ENCODE results near the gene DLL3. TPM values are rescaled to one million over a fixed set of nuclear protein-coding genes. Genes with fewer than 3 reads are reported as not detected.
A peak's percentile ranks its signal among the peaks of the same experiment; 100 is the strongest.

The DLL3 gene
- total and polyA plus RNA-seq, 9 of the 15 experiments (the other 6 are each of a cell fraction or from before 2014, with no cell fraction given), result 0.80 to 6.3 (median 1.2) TPM

DNA sequence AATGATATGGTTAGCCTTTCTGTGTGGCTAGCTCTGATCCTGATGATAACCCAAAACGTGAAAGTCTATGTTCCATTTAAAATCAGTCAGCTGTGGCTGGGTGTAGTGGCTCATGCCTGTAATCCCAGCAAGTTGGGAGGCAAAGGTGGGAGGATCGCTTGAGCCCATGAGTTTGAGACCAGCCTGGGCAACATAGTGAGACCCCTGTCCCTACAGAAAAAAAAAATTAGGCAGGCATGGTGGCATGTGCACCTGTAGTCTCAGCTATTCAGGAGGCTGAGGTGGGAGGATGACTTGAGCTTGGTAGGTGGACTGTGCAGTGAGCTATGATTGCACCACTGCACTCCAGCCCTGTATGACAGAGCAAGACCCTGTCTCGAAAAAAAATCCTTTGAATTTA, 35.0 kb downstream of the DLL3 start:
- Histone ChIP-seq H2AFZ (ENCODE audit: low read depth, low read length) (no peak overlapping the region), H3K4me3 (no peak overlapping the region), H3K9ac (ENCODE audit: insufficient read depth in 1 of 2, low read depth in 2 of 2, low read length in 2 of 2) (no peak overlapping the region), H3K9me1 (ENCODE audit: control insufficient read depth, insufficient read depth, low read length) (no peaks in the 10 kb centered on the region), H3K4me2 (ENCODE audit: insufficient read depth, low read length) (no peak overlapping the region), H3K27ac (ENCODE audit: extremely low read depth, low read depth, low read length) (no peak overlapping the region), H3K27me3 (ENCODE audit: control insufficient read depth in 2 of 2, insufficient read depth in 2 of 2, low read length in 2 of 2) (no peaks in the 10 kb centered on the region), H4K20me1 (replicated peaks; ENCODE audit: control insufficient read depth, insufficient read depth, low read length) (no peaks in the 10 kb centered on the region), H3K4me1 (replicated peaks in 1 of 2; ENCODE audit: control insufficient read depth in 2 of 2, insufficient read depth in 2 of 2, low read length in 2 of 2) (peaks cover 3 to 6% of the 10 kb centered on the region in 2 experiments; a peak in 2 of 5 replicates), H3K36me3 (ENCODE audit: control insufficient read depth, insufficient read depth, low read length) (0 out of 3 replicates have a peak, but pooled peaks cover 2% of the 10 kb centered on the region), H3K79me2 (ENCODE audit: control insufficient read depth, insufficient read depth, low read length) (peaks cover 23% of the 10 kb centered on the region), H3K9me3 (replicated peaks; ENCODE audit: control insufficient read depth, insufficient read depth, low read depth, low read length) (no peaks in the 10 kb centered on the region)
- in situ Hi-C loops (cut with MboI) (no loop called here), intact Hi-C loops (cut with micrococcal nuclease) (loop anchor here (2.0 kb wide), 1 partner anchor 59 kb away; no protein-coding TSS in a partner anchor)
- TF ChIP-seq HCFC1 (IDR thresholded peaks at IDR 0.05; ENCODE audit: low read depth, low read length) (no peak), RBM14 (IDR thresholded peaks at IDR 0.05; ENCODE audit: borderline replicate concordance, insufficient read depth, low read depth, low read length) (no peak), SMAD1 (IDR thresholded peaks at IDR 0.05; ENCODE audit: low read depth, low read length, partially characterized antibody) (no peak)
- no peak for FAIRE-seq
- no TSS peak for BruUV-seq (replicated peaks)
- DNase-seq (ENCODE audit: extremely low read depth in 1 of 4, low spot score in 3 of 4), result no peak
- WGBS (ENCODE audit: insufficient coverage, low coverage, missing lambda C conversion rate), result 12% methylated on average over 3 of the region's 3 CpGs
- ChIA-PET POLR2A (interaction anchor here (1.0 to 1.9 kb wide), 4 partner anchors 88 to 218 kb away, joined by 3 to 13 read pairs (median 6); partner anchors contain the start of genes RPS16 and SUPT5H), CTCF (ENCODE audit: low intra/inter-chr PET ratio) (interaction anchor here (2.1 kb wide), 1 partner anchor 36 kb away, joined by 11 read pairs; no protein-coding TSS in a partner anchor)
- ATAC-seq, result no peak

DNA sequence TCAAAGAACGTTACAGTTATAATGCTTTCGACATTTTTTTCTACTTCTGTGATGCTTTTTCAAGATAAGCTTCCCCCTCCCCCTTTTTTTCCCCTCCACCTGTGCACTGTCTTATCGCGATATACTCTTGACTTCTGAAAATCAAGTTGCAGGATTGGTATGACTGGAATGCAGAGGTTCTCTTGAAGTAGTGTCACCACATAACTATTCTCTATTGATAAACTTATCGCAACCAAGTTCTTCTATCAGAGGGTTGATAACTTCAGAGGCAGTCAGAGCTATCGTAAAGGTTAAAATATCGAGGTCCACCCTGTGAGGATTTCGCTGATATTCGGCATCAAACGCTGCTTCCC, 40.4 kb downstream of the DLL3 start:
- 1% methylated on average over 10 of the region's 10 CpGs for WGBS (ENCODE audit: insufficient coverage, low coverage, missing lambda C conversion rate)
- BruUV-seq (replicated peaks), result no TSS peak
- FAIRE-seq, result peak; percentile 69
- H3K36me3 ChIP-seq (ENCODE audit: control insufficient read depth, insufficient read depth, low read length), result 0 out of 3 replicates have a peak, but pooled peaks cover 2% of the 10 kb centered on the region
- POLR2A ChIA-PET, result interaction anchor here (0.6 to 1.2 kb wide), 5 partner anchors 9 to 301 kb away, joined by 3 to 8 read pairs (median 3); partner anchors contain the start of gene RPS16
- H3K4me3 ChIP-seq, result peak overlapping the region; percentile 88
- no peak for ATAC-seq
- intact Hi-C loops (cut with micrococcal nuclease) (no loop called here), in situ Hi-C loops (cut with MboI) (loop anchor here (5.0 kb wide), 1 partner anchor 97 kb away; no protein-coding TSS in a partner anchor)
- peak overlapping the region; percentile 81 for H3K27ac ChIP-seq (ENCODE audit: extremely low read depth, low read depth, low read length)
- H3K4me2 ChIP-seq (ENCODE audit: insufficient read depth, low read length), result peak overlapping the region; percentile 92
- DNase-seq (ENCODE audit: extremely low read depth in 1 of 4, low spot score in 3 of 4), result peak in 2 of 4 experiments; percentile 16 to 22
- peaks cover 3 to 8% of the 10 kb centered on the region in 2 experiments; a peak in 2 of 5 replicates for H3K4me1 ChIP-seq (replicated peaks in 1 of 2; ENCODE audit: control insufficient read depth in 2 of 2, insufficient read depth in 2 of 2, low read length in 2 of 2)
- peaks cover 17% of the 10 kb centered on the region for H3K79me2 ChIP-seq (ENCODE audit: control insufficient read depth, insufficient read depth, low read length)
- peaks cover 2 to 7% of the 10 kb centered on the region in 2 experiments; a peak in 2 of 5 replicates for H3K27me3 ChIP-seq (ENCODE audit: control insufficient read depth in 2 of 2, insufficient read depth in 2 of 2, low read length in 2 of 2)
- CTCF ChIA-PET (ENCODE audit: low intra/inter-chr PET ratio), result no interaction called here
- H2AFZ ChIP-seq (ENCODE audit: low read depth, low read length), result peak overlapping the region; percentile 98
- H3K9me1 ChIP-seq (ENCODE audit: control insufficient read depth, insufficient read depth, low read length), result no peaks in the 10 kb centered on the region
- H3K9me3 ChIP-seq (replicated peaks; ENCODE audit: control insufficient read depth, insufficient read depth, low read depth, low read length), result no peaks in the 10 kb centered on the region
- H4K20me1 ChIP-seq (replicated peaks; ENCODE audit: control insufficient read depth, insufficient read depth, low read length), result no peaks in the 10 kb centered on the region
- peak overlapping the region; percentile 75 to 99 for H3K9ac ChIP-seq (ENCODE audit: insufficient read depth in 1 of 2, low read depth in 2 of 2, low read length in 2 of 2)
- TF ChIP-seq SMARCE1 (IDR thresholded peaks at IDR 0.05), result peak; percentile 48; the same call in 1 of the 2 replicates
- 0 out of 2 replicates have a peak, but pooled peaks have one; percentile 5 for TF ChIP-seq STAT5A (IDR thresholded peaks at IDR 0.05; ENCODE audit: borderline replicate concordance, low read length)
- TF ChIP-seq ZBED1 (IDR thresholded peaks at IDR 0.05), result peak; percentile 98
- TF ChIP-seq KDM1A (IDR thresholded peaks at IDR 0.05), result peak; percentile 70 to 87
- 0 out of 2 replicates have a peak, but pooled peaks have one; percentile 6 for TF ChIP-seq SOX6 (IDR thresholded peaks at IDR 0.05)
- TF ChIP-seq ZNF408 (CRISPR knock-in tag; IDR thresholded peaks at IDR 0.05; ENCODE audit: low read depth), result no peak
- TF ChIP-seq CHD4 (IDR thresholded peaks at IDR 0.05; ENCODE audit: insufficient read depth, insufficient replicate concordance, low read depth, low read length, poor library complexity, severe bottlenecking), result no peak
- peak; percentile 67 for TF ChIP-seq TEAD4 (IDR thresholded peaks at IDR 0.05; ENCODE audit: low read length)
- TF ChIP-seq TEAD4 (CRISPR knock-in tag; IDR thresholded peaks at IDR 0.05; ENCODE audit: borderline replicate concordance), result no peak
- no peak for TF ChIP-seq CREB1 (IDR thresholded peaks at IDR 0.05)
- no peak for TF ChIP-seq CREB1 (CRISPR knock-in tag; IDR thresholded peaks at IDR 0.05)
- 0 out of 2 replicates have a peak, but pooled peaks have one; percentile 23 for TF ChIP-seq DPF2 (IDR thresholded peaks at IDR 0.05)
- no peak for TF ChIP-seq HEY1 (CRISPR knock-in tag; IDR thresholded peaks at IDR 0.05; ENCODE audit: borderline replicate concordance)

All from K562 (cell line).